Measurements from ENCODE around the gene SLC2A13.

The SLC2A13 gene

DNA sequence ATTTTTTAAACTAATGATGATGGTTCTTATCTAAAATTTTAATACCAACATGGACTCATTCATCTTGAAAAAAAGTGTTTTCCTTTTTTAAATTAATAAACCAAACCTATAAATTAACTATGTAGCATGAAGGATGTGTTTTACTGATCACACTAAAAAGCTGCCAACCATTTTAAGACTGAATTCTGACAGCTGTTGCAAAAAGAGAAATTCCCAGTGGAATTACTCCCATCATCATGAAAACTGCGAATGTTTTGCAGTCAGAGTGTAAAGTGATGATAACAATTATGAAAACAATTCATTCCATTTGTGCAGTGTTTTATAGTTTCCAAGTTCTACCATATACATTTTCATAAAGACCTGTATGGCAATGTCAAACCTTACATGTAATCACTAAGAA lies 232.8 kb downstream of the SLC2A13 start:
- in situ Hi-C loops (cut with MboI; ENCODE audit: low pct_unique_long_range_greater_than_20kb, low sequenced_read_pairs, unreplicated experiment) = no loop called here
- TF ChIP-seq, protein P1, sequence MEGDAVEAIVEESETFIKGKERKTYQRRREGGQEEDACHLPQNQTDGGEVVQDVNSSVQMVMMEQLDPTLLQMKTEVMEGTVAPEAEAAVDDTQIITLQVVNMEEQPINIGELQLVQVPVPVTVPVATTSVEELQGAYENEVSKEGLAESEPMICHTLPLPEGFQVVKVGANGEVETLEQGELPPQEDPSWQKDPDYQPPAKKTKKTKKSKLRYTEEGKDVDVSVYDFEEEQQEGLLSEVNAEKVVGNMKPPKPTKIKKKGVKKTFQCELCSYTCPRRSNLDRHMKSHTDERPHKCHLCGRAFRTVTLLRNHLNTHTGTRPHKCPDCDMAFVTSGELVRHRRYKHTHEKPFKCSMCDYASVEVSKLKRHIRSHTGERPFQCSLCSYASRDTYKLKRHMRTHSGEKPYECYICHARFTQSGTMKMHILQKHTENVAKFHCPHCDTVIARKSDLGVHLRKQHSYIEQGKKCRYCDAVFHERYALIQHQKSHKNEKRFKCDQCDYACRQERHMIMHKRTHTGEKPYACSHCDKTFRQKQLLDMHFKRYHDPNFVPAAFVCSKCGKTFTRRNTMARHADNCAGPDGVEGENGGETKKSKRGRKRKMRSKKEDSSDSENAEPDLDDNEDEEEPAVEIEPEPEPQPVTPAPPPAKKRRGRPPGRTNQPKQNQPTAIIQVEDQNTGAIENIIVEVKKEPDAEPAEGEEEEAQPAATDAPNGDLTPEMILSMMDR (IDR thresholded peaks at IDR 0.05; ENCODE audit: extremely low read depth, insufficient read depth, missing control alignments) = no peak
- DNase-seq (ENCODE audit: low spot score) = no peak

DNA sequence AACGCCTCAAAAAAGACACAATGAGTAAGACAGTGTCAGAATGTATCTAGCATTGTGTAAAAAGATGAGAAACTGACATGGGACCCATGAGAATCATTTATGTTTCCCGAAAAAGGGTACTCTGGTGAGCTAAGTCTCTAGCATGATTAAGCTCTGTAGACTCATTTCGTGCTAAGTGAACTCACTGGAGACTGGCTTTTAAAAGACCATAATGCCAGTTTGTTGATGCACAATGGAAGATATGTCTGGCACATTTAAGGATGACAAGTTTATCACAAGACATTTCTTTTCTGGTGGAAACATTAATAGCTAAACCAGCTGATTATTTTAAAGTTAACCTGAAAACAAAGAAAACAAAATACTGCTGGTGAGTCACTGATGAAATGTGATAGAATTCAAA lies 233.5 kb downstream of the SLC2A13 start:
- in situ Hi-C loops (cut with MboI; ENCODE audit: low pct_unique_long_range_greater_than_20kb, low sequenced_read_pairs, unreplicated experiment) = no loop called here
- TF ChIP-seq, protein P1 (IDR thresholded peaks at IDR 0.05; ENCODE audit: extremely low read depth, insufficient read depth, missing control alignments) = no peak
- DNase-seq (ENCODE audit: low spot score) = no peak

DNA sequence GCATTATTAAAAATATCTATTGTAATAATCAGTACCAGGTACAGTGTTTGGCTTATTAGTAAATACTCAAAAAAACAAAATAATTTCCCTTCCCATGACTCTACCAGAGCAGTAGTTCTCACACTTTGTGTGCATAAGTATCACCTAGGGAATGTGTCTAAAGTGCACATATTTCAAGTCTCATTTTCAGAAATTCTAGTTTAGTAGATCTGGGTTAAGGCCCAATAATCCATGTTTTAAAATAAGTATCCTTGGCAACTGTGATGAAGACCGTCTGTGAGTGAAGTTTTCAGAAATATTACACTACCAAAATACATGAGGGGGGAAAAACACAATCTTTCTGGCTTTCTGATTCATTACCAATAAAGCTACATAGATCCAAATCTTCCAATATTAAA lies 237.6 kb downstream of the SLC2A13 start:
- TF ChIP-seq, protein P1 (IDR thresholded peaks at IDR 0.05; ENCODE audit: extremely low read depth, insufficient read depth, missing control alignments) = no peak
- DNase-seq (ENCODE audit: low spot score) = no peak
- in situ Hi-C loops (cut with MboI; ENCODE audit: low pct_unique_long_range_greater_than_20kb, low sequenced_read_pairs, unreplicated experiment) = no loop called here

DNA sequence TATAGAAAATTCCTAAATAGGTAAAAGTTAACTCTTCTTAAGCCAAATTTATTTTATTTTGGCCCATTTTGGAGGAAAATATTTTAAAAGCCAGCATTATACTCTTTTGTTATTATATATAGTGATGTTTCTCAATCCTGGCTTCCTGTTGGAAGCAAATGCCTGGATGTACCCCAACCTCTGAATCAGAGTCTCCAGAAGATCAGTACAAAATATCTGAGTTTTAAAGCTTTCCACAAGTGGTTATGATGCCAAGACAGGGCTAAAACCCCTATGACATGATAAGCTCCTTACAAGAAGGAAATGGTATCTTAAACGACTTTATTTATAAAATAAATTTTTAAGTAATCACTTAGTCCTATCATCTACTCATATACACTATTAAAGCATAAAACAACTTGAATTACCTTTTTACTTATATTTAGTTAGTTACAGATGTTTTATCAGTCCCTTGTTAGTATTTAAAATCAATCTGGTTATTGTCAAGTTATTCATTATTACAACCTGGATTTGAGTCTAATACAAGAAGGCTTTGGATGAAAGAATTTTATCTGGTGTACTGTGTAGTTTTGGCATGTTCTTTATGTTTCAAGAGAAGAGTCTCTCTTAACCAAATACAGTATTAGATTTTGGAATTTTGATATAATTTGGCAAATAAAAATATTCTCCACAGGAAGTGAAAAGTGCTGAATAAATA lies 238.1 kb downstream of the SLC2A13 start:
- in situ Hi-C loops (cut with MboI; ENCODE audit: low pct_unique_long_range_greater_than_20kb, low sequenced_read_pairs, unreplicated experiment) = no loop called here
- TF ChIP-seq, protein P1 (IDR thresholded peaks at IDR 0.05; ENCODE audit: extremely low read depth, insufficient read depth, missing control alignments) = no peak
- no peak for DNase-seq (ENCODE audit: low spot score)

DNA sequence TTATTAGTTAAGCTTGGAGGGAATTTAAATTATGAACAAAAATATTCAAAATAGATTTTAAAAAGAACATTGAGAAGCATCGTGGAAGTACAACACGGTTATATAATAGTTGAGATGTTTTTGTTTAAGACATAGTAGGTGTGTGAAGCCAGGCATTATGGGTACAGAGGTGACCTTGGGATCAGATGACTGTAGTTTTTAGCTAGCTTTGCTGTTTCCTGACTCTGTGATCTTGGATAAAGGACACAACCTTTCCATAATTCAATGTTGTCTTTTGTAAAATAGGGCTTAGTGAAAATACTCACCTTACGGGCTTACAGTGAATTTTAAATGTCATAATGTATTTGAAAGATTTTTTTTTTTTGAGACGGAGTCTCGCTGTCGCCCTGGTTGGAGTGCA lies 239.7 kb downstream of the SLC2A13 start:
- no peak for DNase-seq (ENCODE audit: low spot score)
- in situ Hi-C loops (cut with MboI; ENCODE audit: low pct_unique_long_range_greater_than_20kb, low sequenced_read_pairs, unreplicated experiment) = no loop called here
- TF ChIP-seq, protein P1 (IDR thresholded peaks at IDR 0.05; ENCODE audit: extremely low read depth, insufficient read depth, missing control alignments) = no peak

DNA sequence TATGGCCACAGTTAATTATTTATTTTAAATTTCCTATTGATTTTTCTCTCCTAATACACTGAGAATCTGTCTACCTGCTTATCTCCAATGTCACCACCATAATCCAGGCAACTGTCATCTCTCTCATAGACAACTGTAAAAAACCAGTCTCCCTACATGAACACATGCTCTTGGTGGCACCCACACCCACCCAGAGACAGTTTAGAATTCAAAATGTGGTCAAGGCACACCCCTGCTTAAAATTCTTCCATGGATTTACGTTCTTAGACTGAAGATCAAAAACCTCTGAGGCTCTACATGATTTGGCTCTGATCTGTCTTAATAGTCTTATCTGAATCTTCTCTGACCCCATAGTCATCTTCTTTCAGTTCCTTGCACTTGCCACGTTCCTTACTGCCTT lies 245.2 kb downstream of the SLC2A13 start:
- in situ Hi-C loops (cut with MboI; ENCODE audit: low pct_unique_long_range_greater_than_20kb, low sequenced_read_pairs, unreplicated experiment) = no loop called here
- TF ChIP-seq, protein P1 (IDR thresholded peaks at IDR 0.05; ENCODE audit: extremely low read depth, insufficient read depth, missing control alignments) = no peak
- no peak for DNase-seq (ENCODE audit: low spot score)
